WTC11 (cell line): ENCODE results near the gene DDX55. TPM values are rescaled to one million over a fixed set of nuclear protein-coding genes. Genes with fewer than 3 reads are reported as not detected.
"Not testable (repeated sequence)": the region's sequence is repeated elsewhere in the genome, so short reads cannot be mapped to it uniquely, and the experiment has no call there.

ENCODE experiments used
- ATAC-seq: fragments of 200-7000 bp; cut with Tn5 transposase; 2 replicates; pipeline ENCODE4 v1.10.0; 2021; ENCODE audit warnings: mild to moderate bottlenecking, moderate library complexity
- CTCF ChIA-PET: fragments of 300-600 bp; sonication (Branson Sonifier 250); formaldehyde crosslinking; loops from one replicate; lab custom pipeline; 2021; ENCODE audit warnings: antibody characterized with exemption; lab: Charles Lee
- POLR2A ChIA-PET: fragments of 350-600 bp; sonication (Branson Sonifier 250); formaldehyde crosslinking; loops from one replicate; lab custom pipeline; 2021; ENCODE audit warnings: antibody characterized with exemption; lab: Charles Lee
- DNase-seq: peaks from one replicate; pipeline ENCODE4 v3.0.0; 2021; ENCODE audit warnings: low spot score
- H3K27ac Mint-ChIP-seq: 2 replicates; pipeline ENCODE4 v1.8.0; 2021; ENCODE audit warnings: mixed read lengths
- H3K27me3 Mint-ChIP-seq: 2 replicates; pipeline ENCODE4 v1.8.0; 2021; ENCODE audit warnings: low read depth, mild to moderate bottlenecking, moderate library complexity, mixed read lengths
- H3K36me3 Mint-ChIP-seq: 2 replicates; pipeline ENCODE4 v1.8.0; 2021; ENCODE audit warnings: mixed read lengths
- H3K4me1 Mint-ChIP-seq: 2 replicates; pipeline ENCODE4 v1.8.0; 2022; ENCODE audit warnings: mixed read lengths
- H3K4me3 Mint-ChIP-seq: 2 replicates; pipeline ENCODE4 v1.8.0; 2021; ENCODE audit warnings: mild to moderate bottlenecking, moderate library complexity, mixed read lengths
- H3K9me3 Mint-ChIP-seq: 2 replicates; pipeline ENCODE4 v1.8.0; 2021; ENCODE audit warnings: mixed read lengths
- AR ChIP-seq: fragments of 250-450 bp; sonication (Bioruptor Pico); IDR thresholded peaks from 2 replicates; pipeline ENCODE4 v1.9.0; 2021; ENCODE audit warnings: mild to moderate bottlenecking
- CREB1 ChIP-seq: sonication (generic); formaldehyde crosslinking; IDR thresholded peaks from 2 replicates; pipeline ENCODE4 v1.8.0; 2023; ENCODE audit warnings: mild to moderate bottlenecking, missing genetic modification reagents
- CTCF ChIP-seq: fragments of 200-600 bp; IDR thresholded peaks from 2 replicates; pipeline ENCODE4 v1.8.0; 2022; ENCODE audit warnings: antibody characterized with exemption
- EMX1 ChIP-seq: fragments of 250-450 bp; sonication (Bioruptor Pico); IDR thresholded peaks from 2 replicates; pipeline ENCODE4 v1.8.0; 2021; ENCODE audit warnings: mild to moderate bottlenecking
- ETV6 ChIP-seq: sonication (generic); formaldehyde crosslinking; IDR thresholded peaks from 2 replicates; pipeline ENCODE4 v1.8.1; 2022; ENCODE audit warnings: mild to moderate bottlenecking, missing genetic modification reagents
- FOXK1 ChIP-seq: sonication (generic); formaldehyde crosslinking; IDR thresholded peaks from 2 replicates; pipeline ENCODE4 v1.8.0; 2022; ENCODE audit warnings: mild to moderate bottlenecking, moderate library complexity, missing genetic modification reagents
- MXD4 ChIP-seq: fragments of 250-450 bp; sonication (Bioruptor Pico); IDR thresholded peaks from 2 replicates; pipeline ENCODE4 v1.8.0; 2021; ENCODE audit warnings: mild to moderate bottlenecking, moderate library complexity, borderline replicate concordance
- MYBL2 ChIP-seq: sonication (generic); formaldehyde crosslinking; IDR thresholded peaks from 2 replicates; pipeline ENCODE4 v1.8.1; 2023; ENCODE audit warnings: mild to moderate bottlenecking, moderate library complexity, missing genetic modification reagents
- NR1H2 ChIP-seq: sonication (generic); formaldehyde crosslinking; IDR thresholded peaks from 2 replicates; pipeline ENCODE4 v1.9.0; 2021; ENCODE audit warnings: mild to moderate bottlenecking, moderate library complexity, missing genetic modification reagents
- NR2C2 ChIP-seq: sonication (generic); formaldehyde crosslinking; IDR thresholded peaks from 2 replicates; pipeline ENCODE4 v1.8.0; 2022; ENCODE audit warnings: mild to moderate bottlenecking, missing genetic modification reagents
- RELA ChIP-seq: sonication (generic); formaldehyde crosslinking; IDR thresholded peaks from 2 replicates; pipeline ENCODE4 v1.8.1; 2022; ENCODE audit warnings: missing genetic modification reagents, mild to moderate bottlenecking, borderline replicate concordance
- ZNF138 ChIP-seq: sonication (generic); formaldehyde crosslinking; conservative IDR thresholded peaks from 2 replicates; pipeline ENCODE4 v1.8.1; 2022; ENCODE audit warnings: mild to moderate bottlenecking, moderate library complexity, missing genetic modification reagents
- total RNA-seq: library from RNA; stranded (reverse); gene quantifications from 3 replicates; pipeline ENCODE4 v1.2.3, GENCODE V29; 2021
- TF ChIP-seq, protein P1 (sequence below): sonication (generic); formaldehyde crosslinking; IDR thresholded peaks from 2 replicates; pipeline ENCODE4 v1.8.0; 2023; ENCODE audit warnings: missing genetic modification reagents

The DDX55 gene
- total RNA-seq, 1 experiment from 2014 or later = 44.2 TPM

- CTCF ChIA-PET = interaction anchor here (0.8 to 1.6 kb wide), 2 partner anchors 8 to 9 kb away, joined by 3 to 4 read pairs; no protein-coding TSS in a partner anchor
Measured at GRCh38 chr12:123573870-123574269, 28.0 kb upstream of the DDX55 start.

DNA sequence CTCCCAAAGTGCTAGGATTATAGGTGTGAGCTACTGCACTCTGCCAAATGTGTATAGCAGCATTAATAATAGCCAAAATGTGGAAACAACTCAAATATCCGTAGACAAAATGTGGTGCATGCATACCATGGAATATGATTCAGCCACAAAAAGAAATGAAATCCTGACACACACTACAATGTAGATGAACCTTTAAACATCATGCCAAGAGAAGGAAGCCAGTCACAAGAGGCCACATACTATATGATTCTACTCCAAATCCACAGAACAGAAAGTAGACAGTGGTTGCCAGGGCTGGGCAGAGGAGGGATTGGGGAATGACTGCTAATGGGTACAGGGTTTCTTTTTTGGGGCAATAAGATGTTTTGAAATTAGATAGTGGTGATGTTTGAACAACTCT is 25.3 kb upstream of the DDX55 start:
- no peak overlapping the region for H3K27ac Mint-ChIP-seq
- H3K36me3 Mint-ChIP-seq = no peaks in the 10 kb centered on the region
- ChIA-PET CTCF (interaction anchor here (1.2 kb wide), 1 partner anchor 8 kb away, joined by 3 read pairs; the partner anchor contains the start of gene TMED2), POLR2A (no interaction called here)
- TF ChIP-seq CTCF (no peak), ETV6 (CRISPR knock-in tag) (no peak)
- DNase-seq (no peak), ATAC-seq (no peak)
- H3K4me1 Mint-ChIP-seq = no peaks in the 10 kb centered on the region
- peaks cover 12% of the 10 kb centered on the region for H3K9me3 Mint-ChIP-seq
- H3K4me3 Mint-ChIP-seq = no peak overlapping the region
- peaks cover 6% of the 10 kb centered on the region; the same call in 1 of the 2 replicates for H3K27me3 Mint-ChIP-seq

More at GRCh38 chr12:123573870-123574269, 28.0 kb upstream of the DDX55 start:
- POLR2A ChIA-PET = interaction anchor here (0.8 kb wide), 1 partner anchor 33 kb away, joined by 4 read pairs; no protein-coding TSS in a partner anchor
- DNase-seq (no peak), ATAC-seq (no peak)
- H3K27ac Mint-ChIP-seq = no peak overlapping the region
- TF ChIP-seq RELA (no peak), FOXK1 (CRISPR knock-in tag) (no peak), AR (no peak)
- TF ChIP-seq, protein P1, sequence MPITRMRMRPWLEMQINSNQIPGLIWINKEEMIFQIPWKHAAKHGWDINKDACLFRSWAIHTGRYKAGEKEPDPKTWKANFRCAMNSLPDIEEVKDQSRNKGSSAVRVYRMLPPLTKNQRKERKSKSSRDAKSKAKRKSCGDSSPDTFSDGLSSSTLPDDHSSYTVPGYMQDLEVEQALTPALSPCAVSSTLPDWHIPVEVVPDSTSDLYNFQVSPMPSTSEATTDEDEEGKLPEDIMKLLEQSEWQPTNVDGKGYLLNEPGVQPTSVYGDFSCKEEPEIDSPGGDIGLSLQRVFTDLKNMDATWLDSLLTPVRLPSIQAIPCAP = no peak
- TF ChIP-seq, all 79 proteins: peak for 0
- no peaks in the 10 kb centered on the region for H3K36me3 Mint-ChIP-seq
- peaks cover 12% of the 10 kb centered on the region for H3K9me3 Mint-ChIP-seq
- H3K4me3 Mint-ChIP-seq = no peak overlapping the region
- peaks cover 12% of the 10 kb centered on the region for H3K4me1 Mint-ChIP-seq
- peaks cover 10% of the 10 kb centered on the region for H3K27me3 Mint-ChIP-seq

GRCh38 chr12:123578243-123578642 is 23.7 kb upstream of the DDX55 start:
- no peak for DNase-seq
- peaks cover 12% of the 10 kb centered on the region for H3K9me3 Mint-ChIP-seq
- H3K4me1 Mint-ChIP-seq = peaks cover 7% of the 10 kb centered on the region
- peaks cover 4% of the 10 kb centered on the region; the same call in 1 of the 2 replicates for H3K27me3 Mint-ChIP-seq
- H3K36me3 Mint-ChIP-seq = no peaks in the 10 kb centered on the region
- POLR2A ChIA-PET = no interaction called here
- no peak for ATAC-seq
- H3K4me3 Mint-ChIP-seq = no peak overlapping the region
- CTCF ChIA-PET = no interaction called here
- no peak for TF ChIP-seq ZNF138 (CRISPR knock-in tag)
- no peak for TF ChIP-seq MXD4 (CRISPR knock-in tag)
- no peak for TF ChIP-seq NR2C2
- TF ChIP-seq EMX1 (CRISPR knock-in tag) = no peak
- TF ChIP-seq MYBL2 = no peak
- no peak for TF ChIP-seq CREB1 (CRISPR knock-in tag)
- TF ChIP-seq NR1H2 (CRISPR knock-in tag) = no peak
- no peak overlapping the region for H3K27ac Mint-ChIP-seq

GRCh38 chr12:123578829-123579228 is 23.1 kb upstream of the DDX55 start:
- H3K27me3 Mint-ChIP-seq, DNase-seq, H3K4me3 Mint-ChIP-seq, H3K36me3 Mint-ChIP-seq, H3K27ac Mint-ChIP-seq, H3K4me1 Mint-ChIP-seq, ATAC-seq: not testable (repeated sequence)
- peaks cover 12% of the 10 kb centered on the region for H3K9me3 Mint-ChIP-seq
- ChIA-PET CTCF (interaction anchor here (1.5 kb wide), 1 partner anchor 38 kb away, joined by 3 read pairs; no protein-coding TSS in a partner anchor), POLR2A (interaction anchor here (0.7 kb wide), 1 partner anchor 1401 kb away, joined by 7 read pairs; no protein-coding TSS in a partner anchor)
